C1 segment of cervical spinal cord (tissue), 14 donors: ENCODE results near the gene NR2F6.
A peak's percentile ranks its signal among the peaks of the same experiment; 100 is the strongest.

ENCODE experiments used
- DNase-seq, 14 donors: peaks; one replicate each; lab custom pipeline; 2025; lab: John Stamatoyannopoulos, UW

Gene NR2F6

DNA sequence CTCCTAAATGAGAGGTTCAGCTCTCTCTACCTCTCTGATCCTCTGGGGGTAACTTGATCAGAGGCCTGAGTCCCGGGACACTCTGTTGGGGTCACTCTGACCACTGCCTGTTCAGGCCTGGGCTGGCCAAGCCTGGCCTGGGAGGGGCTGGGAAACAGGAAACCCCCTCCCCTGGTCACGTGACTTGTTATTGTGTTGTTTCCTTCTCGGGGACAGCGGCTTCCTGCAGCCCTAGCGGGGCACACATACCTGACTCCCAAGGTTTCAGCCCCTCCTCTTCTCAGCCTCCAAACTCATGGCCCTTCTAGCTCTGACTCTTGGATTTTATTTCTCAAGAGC lies 18.9 kb upstream of the NR2F6 start, which contains the start of gene USHBP1:
Gene USHBP1 (minus strand): TSS at position 105 of the 339 bp plus-strand sequence. CDS start 446 bp downstream, outside the sequence.
- no peak for DNase-seq

GRCh38 chr19:17263712-17264640 lies 18.3 kb upstream of the NR2F6 start:
- no peak for DNase-seq

DNA sequence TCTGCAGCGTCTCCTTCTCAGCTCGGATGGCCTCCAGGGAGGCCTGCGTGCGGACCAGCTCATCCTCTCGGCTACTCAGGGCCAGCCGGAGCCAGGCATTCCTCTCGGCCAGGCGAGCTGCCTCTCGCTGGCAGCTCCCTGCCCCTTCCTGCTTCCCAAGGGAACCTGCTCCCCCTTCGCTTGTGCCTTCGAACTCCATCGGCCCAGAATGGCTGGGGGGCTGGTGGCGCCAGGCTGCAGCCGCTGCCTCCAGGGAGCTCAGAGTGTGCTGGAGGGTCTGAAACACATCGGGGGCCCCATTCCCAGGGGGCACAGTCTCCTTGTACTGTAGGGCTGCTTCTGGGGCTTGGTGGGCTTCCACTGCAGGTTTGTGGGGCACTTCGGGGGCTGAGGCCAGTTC lies 16.8 kb upstream of the NR2F6 start:
- DNase-seq, result no peak

DNA sequence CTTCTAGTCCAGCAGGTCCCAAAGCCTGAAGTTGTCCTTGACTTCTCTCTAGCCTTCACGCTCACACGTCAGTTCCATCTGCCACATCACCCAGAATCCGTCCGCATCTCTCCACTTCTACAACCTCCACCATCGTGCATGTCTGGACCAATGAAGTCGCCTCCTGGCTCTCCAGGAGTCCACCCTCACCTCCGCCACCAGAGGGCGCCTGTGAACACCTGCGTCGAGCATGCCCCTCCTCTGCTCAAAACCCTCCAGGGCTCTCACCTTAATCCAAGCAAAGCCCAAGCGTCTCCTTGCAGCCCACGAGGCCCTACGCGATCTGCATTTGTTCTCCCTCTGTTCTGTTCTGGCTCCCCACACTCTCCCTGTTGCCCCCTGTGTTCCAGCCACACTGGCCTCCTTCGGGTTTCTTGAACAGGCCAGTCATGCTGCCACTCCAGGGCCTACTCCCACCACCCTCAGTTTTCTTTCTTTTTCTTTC lies 15.2 kb upstream of the NR2F6 start:
- DNase-seq, result peak in 10 of 14 donors; percentile 15 to 53 (median 26)

- no peak for DNase-seq
Measured at GRCh38 chr19:17259934-17260333, 14.2 kb upstream of the NR2F6 start.

- DNase-seq, result no peak
Measured at GRCh38 chr19:17259118-17259780, 13.5 kb upstream of the NR2F6 start.

GRCh38 chr19:17256130-17256529 lies 10.4 kb upstream of the NR2F6 start:
- no peak for DNase-seq

DNA sequence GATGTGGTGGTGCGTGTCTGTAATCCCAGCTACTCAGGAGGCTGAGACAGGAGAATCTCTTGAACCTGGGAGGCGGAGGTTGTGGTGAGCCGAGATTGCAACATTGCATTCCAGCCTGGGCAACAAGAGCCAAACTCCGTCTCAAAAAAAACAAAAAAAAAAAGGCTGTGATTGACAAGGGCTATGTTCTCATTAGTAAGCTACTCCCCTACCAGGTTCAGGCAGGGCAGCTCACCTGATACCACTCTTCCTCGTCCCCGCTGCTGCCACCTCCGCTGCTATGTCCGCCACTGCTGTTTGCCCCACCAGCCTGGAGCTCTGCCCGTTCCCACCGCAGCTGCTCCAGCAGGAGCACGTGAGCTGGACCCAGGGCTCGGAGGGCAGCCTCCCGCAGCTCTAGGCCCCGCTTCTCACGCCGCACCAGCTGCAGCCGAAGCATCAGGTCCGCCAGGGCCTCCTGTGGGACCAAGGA lies 9.5 kb upstream of the NR2F6 start:
- DNase-seq, result no peak

DNA sequence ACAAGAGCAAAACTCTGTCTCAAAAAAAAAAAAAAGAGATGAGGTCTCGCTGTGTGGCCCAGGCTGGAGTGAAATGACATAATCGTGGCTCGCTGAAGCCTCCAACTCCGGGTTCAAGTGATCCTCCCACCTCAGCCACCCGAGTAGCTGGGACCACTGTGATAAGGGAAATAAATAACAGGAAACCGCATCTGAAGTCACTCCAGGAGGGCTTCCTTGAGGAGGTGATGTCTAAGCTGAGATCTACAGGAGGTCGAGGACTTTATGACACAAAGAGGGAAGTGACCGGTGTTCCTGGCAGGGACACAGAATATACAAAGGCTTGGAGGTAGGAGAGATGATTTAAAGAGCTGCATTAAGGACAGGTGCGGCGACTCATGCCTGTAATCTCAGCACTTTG lies 8.9 kb upstream of the NR2F6 start:
- no peak for DNase-seq

DNA sequence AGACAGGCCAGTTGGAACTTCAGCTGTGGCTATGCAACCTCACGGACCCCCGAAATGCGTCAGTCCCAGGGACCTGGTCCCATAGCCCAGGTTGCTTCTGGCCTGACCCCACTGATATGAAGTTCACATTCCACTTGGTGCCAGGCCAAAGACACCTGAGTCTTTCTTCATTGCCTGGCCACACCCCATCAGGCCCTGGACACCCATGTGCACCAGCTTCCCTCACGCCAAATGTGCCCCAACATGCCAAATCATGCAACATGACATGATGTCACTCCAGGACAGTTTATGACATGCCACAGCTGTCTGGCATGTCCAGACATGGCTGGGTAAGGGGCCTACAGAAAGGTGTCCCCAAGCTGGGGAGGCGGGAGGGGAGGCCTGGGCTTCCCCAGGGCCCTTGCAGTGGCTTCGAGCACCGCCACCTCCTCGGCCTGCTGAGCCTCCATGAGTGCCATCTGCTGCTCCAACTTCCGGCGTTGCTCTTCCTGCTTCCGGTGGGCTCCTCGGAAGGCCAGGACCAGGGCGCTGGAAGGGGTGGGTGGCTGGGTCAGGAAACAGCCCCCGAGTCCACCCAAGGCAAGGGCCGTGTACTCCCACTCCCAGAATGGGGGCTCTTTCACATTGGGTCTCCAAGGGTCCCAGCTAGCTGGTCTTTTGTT lies 4.3 kb upstream of the NR2F6 start:
- DNase-seq, result no peak

DNA sequence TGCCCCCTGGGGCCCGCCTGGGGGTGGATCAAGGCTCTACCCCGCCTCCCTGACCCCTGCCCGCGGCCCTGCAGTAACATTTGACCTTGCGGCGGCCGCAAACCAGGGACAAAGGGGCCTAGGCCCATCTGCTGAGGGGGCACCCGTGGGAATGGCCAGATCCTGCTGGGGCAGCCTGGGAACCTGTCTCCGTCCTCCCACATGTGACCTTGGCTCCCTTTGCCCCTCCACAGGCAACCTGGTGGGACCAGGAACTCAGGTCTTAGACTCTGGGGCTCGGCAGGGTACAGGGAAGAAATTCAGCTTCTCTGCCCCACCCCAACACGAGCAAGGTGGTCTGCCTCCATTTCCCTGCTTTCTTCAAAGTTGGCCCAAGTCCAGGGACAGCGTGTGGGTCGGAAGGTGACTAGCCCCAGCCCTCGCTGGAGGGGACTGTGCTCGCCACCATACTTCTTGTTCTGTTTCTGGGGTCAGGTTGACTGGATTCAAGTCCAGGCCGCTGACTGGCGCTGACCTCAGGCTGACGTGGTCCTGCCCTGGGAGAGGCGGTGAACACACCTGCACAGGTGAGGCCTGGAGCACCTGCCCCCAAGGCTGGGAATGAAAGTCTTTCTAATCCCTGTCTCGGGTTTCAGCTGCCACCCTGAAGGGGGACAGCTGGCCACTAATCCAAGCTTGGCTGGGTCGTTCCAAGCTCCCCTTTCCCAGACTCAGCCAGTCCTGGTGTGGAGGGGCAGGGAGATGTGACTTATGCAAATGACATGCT lies 2.5 kb upstream of the NR2F6 start:
- no peak for DNase-seq

- DNase-seq, result peak in 2 of 14 donors; percentile 47 to 53
Measured at GRCh38 chr19:17246681-17247425, 1.1 kb upstream of the NR2F6 start.

- DNase-seq, result peak in 1 of 14 donors; percentile 56
Measured at GRCh38 chr19:17244618-17245534, 843 bp downstream of the NR2F6 start.

DNA sequence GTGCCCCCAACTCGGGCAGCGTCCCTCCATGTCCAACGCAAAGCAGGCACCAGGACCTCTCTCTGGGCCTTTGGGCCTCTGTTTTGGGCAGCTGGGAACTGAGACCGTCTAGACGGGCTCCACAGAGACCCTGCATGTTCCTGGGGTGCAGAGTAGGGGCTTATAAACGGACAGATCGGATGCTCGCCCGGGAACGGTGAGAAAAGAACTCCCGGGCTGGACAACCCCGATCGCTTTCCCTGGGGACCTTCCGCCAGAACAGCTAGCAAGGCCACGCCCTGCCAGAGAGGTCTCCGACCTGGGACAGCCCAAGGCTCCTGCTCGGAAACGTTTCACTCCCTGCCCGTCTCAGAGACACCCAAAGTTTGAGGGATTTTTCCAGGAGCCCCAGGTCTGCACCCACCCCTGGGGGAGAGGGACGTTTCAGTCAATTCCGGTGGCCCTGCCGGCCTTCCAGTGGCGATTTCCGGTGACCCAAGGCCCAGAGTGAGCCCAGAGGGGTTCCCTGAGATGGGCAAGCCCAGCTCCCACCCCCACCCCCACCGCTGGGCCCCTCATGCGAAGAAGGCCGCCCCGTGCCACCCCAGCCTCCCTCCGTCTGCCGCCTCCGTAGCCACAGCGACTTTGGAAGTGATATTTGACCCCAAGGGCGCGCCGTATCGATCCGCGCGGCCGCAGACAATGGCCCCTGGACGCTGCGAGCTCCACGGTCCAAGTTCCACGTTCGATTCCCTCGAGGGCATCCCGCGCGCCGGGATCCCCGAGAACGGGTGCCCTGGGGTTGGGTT lies 1.7 kb downstream of the NR2F6 start:
- DNase-seq, result peak in 3 of 14 donors; percentile 12 to 26 (median 19)

DNA sequence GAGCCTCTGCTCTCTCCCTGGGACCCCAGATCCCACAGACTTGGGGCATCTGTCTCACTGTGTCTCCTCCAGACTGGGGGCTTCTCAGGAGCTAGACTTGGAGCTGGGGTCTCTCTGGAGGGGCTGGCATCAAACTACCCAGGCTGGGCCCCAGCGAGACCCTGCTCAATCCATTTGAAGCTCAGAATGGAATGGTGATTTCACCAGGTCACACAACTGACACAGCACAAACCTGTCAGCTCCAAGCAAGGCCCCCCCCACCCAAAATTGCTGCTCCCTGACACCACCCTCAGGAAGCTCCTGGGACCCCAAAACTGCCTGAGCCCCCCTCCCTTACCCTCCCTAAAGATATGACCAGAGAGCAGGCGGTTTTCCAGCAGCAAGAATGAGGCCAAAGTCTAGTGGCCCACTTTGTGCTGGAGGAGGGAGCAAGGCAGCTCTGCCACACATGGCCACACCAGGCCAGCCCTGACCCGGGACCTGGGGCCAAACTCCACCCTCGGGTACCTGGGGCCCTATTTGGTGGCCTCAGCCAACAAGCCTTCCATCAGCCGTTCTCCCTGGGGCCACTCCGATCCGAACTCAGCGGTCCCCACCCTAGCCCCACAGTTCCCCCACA lies 2.4 kb downstream of the NR2F6 start:
- DNase-seq, result no peak

DNA sequence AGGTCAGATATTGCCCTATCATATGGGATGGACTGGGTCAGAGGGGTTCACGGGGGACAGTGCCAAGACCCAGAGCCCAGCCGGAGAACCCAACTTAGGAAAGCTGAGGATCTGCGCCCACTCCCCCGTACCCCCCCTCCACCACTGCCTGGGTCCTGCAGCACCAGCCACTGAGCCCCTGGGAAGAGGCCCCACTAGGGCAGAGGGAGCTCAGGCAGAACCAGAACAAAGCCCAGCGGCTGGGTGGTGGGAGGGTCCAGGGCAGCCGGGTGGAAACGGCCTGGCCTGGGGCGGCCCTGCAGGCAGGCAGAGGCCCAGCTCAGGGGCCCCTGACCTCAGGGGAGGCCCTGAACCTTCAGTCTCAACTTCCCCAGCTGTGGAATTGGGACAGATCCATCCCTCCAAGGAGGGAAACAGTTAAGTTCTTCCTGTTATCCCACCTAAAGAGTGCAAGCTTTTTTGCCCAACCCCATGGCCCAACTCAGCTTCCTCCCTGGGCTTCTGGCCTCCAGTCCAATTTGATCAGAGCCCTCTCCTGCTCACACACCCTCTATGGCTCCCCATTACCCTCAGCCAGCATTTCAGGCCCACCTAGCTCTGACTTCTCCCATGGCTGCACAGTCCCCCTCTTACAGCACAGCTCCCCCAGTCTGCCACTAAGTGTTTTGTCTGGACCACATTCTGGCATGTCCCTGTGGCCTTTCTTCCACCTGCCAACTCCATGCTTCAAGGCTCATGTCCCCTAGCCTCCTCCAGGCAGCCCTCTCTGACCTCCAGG lies 3.1 kb downstream of the NR2F6 start:
- DNase-seq, result no peak

GRCh38 chr19:17240826-17241399 lies 4.8 kb downstream of the NR2F6 start:
- DNase-seq, result no peak
